SK-N-SH (cell line): ENCODE measurements around the gene MEN1. TPM values are rescaled to one million over a fixed set of nuclear protein-coding genes. Genes with fewer than 3 reads are reported as not detected.

Source experiments
- CTCF ChIA-PET: fragments of 300-600, 350-600 bp; formaldehyde crosslinking; extraction: SDS; loops from one replicate; lab custom pipeline; 2021; lab: Yijun Ruan, JAX
- POLR2A ChIA-PET: fragments of 350-600 bp; sonication (Branson Sonifier 250); formaldehyde crosslinking; extraction: SDS; loops from one replicate; lab custom pipeline; 2020; ENCODE audit warnings: antibody characterized with exemption, inconsistent platforms; lab: Yijun Ruan, JAX
- DNase-seq: peaks from one replicate; pipeline ENCODE4 v3.0.0; 2012
- H2AFZ ChIP-seq: fragments of 200-600 bp; sonication (generic); 2 replicates; pipeline ENCODE4 v1.8.1; 2016; ENCODE audit warnings: antibody characterized with exemption, mild to moderate bottlenecking, low read depth
- H3F3A ChIP-seq: fragments of 200-600 bp; sonication (generic); replicated peaks from 2 replicates; pipeline ENCODE3; 2016; ENCODE audit warnings: antibody characterized with exemption, mild to moderate bottlenecking; ENCODE audit not compliant: insufficient read depth
- H3K27ac ChIP-seq, 2 experiments: fragments of 200-500 bp in 1 of 2; fragments of 200-600 bp in 1 of 2; sonication (Bioruptor generic) in 1 of 2; sonication (generic), shearing (Covaris generic) in 1 of 2; 2 replicates each; pipeline versions ENCODE4 v1.5.1 to v1.6.1; 2014 to 2016; ENCODE audit warnings: low read depth in 2 of 2, inconsistent platforms in 1 of 2, low read length in 1 of 2, mild to moderate bottlenecking in 1 of 2, mixed read lengths in 1 of 2
- H3K27me3 ChIP-seq: fragments of 200-600 bp; sonication (generic), shearing (Covaris generic); 2 replicates; pipeline ENCODE4 v1.6.1; 2016; ENCODE audit warnings: mixed run types; ENCODE audit not compliant: insufficient read depth
- H3K36me3 ChIP-seq, 2 experiments: fragments of 200-500 bp in 1 of 2; fragments of 200-600 bp in 1 of 2; sonication (Bioruptor generic) in 1 of 2; sonication (generic) in 1 of 2; replicated peaks in 1 of 2; 2 replicates each; pipeline versions ENCODE3 to v1.5.1; 2014 to 2016; ENCODE audit warnings: low read length in 1 of 2, mild to moderate bottlenecking in 1 of 2; ENCODE audit not compliant: insufficient read depth in 2 of 2, control insufficient read depth in 1 of 2
- H3K4me1 ChIP-seq, 2 experiments: fragments of 200-500 bp in 1 of 2; fragments of 200-600 bp in 1 of 2; sonication (Bioruptor generic) in 1 of 2; sonication (generic), shearing (Covaris generic) in 1 of 2; 2 replicates each; pipeline versions ENCODE4 v1.5.1 to v1.6.1; 2014 to 2016; ENCODE audit warnings: low read depth in 1 of 2, low read length in 1 of 2, mixed run types in 1 of 2; ENCODE audit not compliant: insufficient read depth in 2 of 2, control insufficient read depth in 1 of 2
- H3K4me2 ChIP-seq: fragments of 200-600 bp; sonication (generic), shearing (Covaris generic); 2 replicates; pipeline ENCODE4 v1.6.1; 2017; ENCODE audit warnings: mixed run types
- H3K4me3 ChIP-seq, 2 experiments: fragments of 200-500 bp in 1 of 2; fragments of 200-600 bp in 1 of 2; sonication (Bioruptor generic) in 1 of 2; sonication (generic), shearing (Covaris generic) in 1 of 2; 2 replicates each; pipeline versions ENCODE4 v1.5.1 to v1.8.1; 2014 to 2016; ENCODE audit warnings: low read depth in 2 of 2, inconsistent platforms in 1 of 2, low read length in 1 of 2, mild to moderate bottlenecking in 1 of 2, mixed read lengths in 1 of 2, moderate library complexity in 1 of 2
- H3K79me2 ChIP-seq: fragments of 200-600 bp; sonication (generic); 2 replicates; pipeline ENCODE4 v1.8.1; 2017; ENCODE audit warnings: mild to moderate bottlenecking; ENCODE audit not compliant: insufficient read depth
- H3K9ac ChIP-seq: fragments of 200-600 bp; sonication (generic); 2 replicates; pipeline ENCODE4 v1.6.1; 2017; ENCODE audit warnings: mixed run types
- H3K9me2 ChIP-seq: fragments of 200-600 bp; sonication (generic); 2 replicates; pipeline ENCODE4 v1.6.1; 2017; ENCODE audit warnings: mixed run types
- H3K9me3 ChIP-seq: fragments of 200-600 bp; sonication (generic); 2 replicates; pipeline ENCODE4 v1.6.1; 2017; ENCODE audit warnings: mixed run types, mild to moderate bottlenecking, moderate library complexity
- H4K20me1 ChIP-seq: fragments of 200-600 bp; sonication (generic); 2 replicates; pipeline ENCODE4 v1.6.1; 2017; ENCODE audit warnings: mild to moderate bottlenecking, mixed run types; ENCODE audit not compliant: insufficient read depth
- CHD2 ChIP-seq: fragments of 150-350 bp; IDR thresholded peaks from 2 replicates; pipeline ENCODE4 v1.6.1; 2018; ENCODE audit warnings: low read length; ENCODE audit not compliant: partially characterized antibody
- EP300 ChIP-seq, 2 experiments: IDR thresholded peaks; 2 replicates each; pipeline versions ENCODE4 v1.4.0 to v1.6.1; 2012; ENCODE audit warnings: borderline replicate concordance in 1 of 2, low read depth in 1 of 2, low read length in 1 of 2
- EZH2phosphoT487 ChIP-seq: fragments of 200-600 bp; sonication (generic); IDR thresholded peaks from 2 replicates; pipeline ENCODE4 v1.6.1; 2017; ENCODE audit warnings: low read depth, mixed run types, mild to moderate bottlenecking, antibody characterized with exemption, moderate library complexity, borderline replicate concordance
- FOSL2 ChIP-seq: IDR thresholded peaks from 2 replicates; pipeline ENCODE4 v1.4.0; 2012; ENCODE audit warnings: low read depth, mild to moderate bottlenecking, moderate library complexity, borderline replicate concordance
- FOXJ3 ChIP-seq: sonication (generic); formaldehyde crosslinking; IDR thresholded peaks from 2 replicates; pipeline ENCODE4 v1.5.1; 2020; ENCODE audit warnings: mild to moderate bottlenecking, missing genetic modification reagents
- JUND ChIP-seq: IDR thresholded peaks from 2 replicates; pipeline ENCODE4 v1.4.0; 2012
- MEF2A ChIP-seq: IDR thresholded peaks from 2 replicates; pipeline ENCODE4 v1.4.0; 2012; ENCODE audit warnings: low read depth, borderline replicate concordance
- NFIC ChIP-seq: IDR thresholded peaks from 2 replicates; pipeline ENCODE4 v1.4.0; 2012; ENCODE audit warnings: borderline replicate concordance
- POLR2AphosphoS5 ChIP-seq: IDR thresholded peaks from 2 replicates; pipeline ENCODE4 v1.6.1; 2012; ENCODE audit warnings: low read depth, low read length
- RCOR1 ChIP-seq: fragments of 150-350 bp; IDR thresholded peaks from 2 replicates; pipeline ENCODE4 v1.6.1; 2017; ENCODE audit warnings: antibody characterized with exemption, low read length
- RFX5 ChIP-seq: IDR thresholded peaks from 2 replicates; pipeline ENCODE4 v1.6.1; 2012; ENCODE audit warnings: mild to moderate bottlenecking, improper control_type of control experiment, low read length
- RXRA ChIP-seq: IDR thresholded peaks from 2 replicates; pipeline ENCODE4 v1.4.0; 2012; ENCODE audit warnings: low read depth, mild to moderate bottlenecking, borderline replicate concordance
- TAF1 ChIP-seq: IDR thresholded peaks from 2 replicates; pipeline ENCODE4 v1.6.1; 2012; ENCODE audit warnings: low read depth, mild to moderate bottlenecking, low read length, moderate library complexity, borderline replicate concordance
- TCF12 ChIP-seq: IDR thresholded peaks from 2 replicates; pipeline ENCODE4 v1.4.0; 2012
- WGBS: methylation state at CpG from one replicate; pipeline ENCODE4 v1.1.6; 2017; ENCODE audit warnings: low lambda C conversion rate; 5-methylcytosine and 5-hydroxymethylcytosine counted together
- polyA plus RNA-seq, 3 experiments: library from polyadenylated mRNA; depleted of rRNA; stranded (reverse); fragments of >200 nt; gene quantifications; 2 replicates each; pipeline ENCODE4 v1.2.3, GENCODE V29; 2012
- TF ChIP-seq, protein P1 (sequence below): IDR thresholded peaks from 2 replicates; pipeline ENCODE4 v1.4.0; 2012; ENCODE audit warnings: low read depth, borderline replicate concordance
- TF ChIP-seq, protein P2 (sequence below): fragments of 150-350 bp; IDR thresholded peaks from 2 replicates; pipeline ENCODE4 v1.6.1; 2017; ENCODE audit warnings: antibody characterized with exemption, low read length, low read depth, borderline replicate concordance
- TF ChIP-seq, protein P3 (sequence below): IDR thresholded peaks from 2 replicates; pipeline ENCODE4 v1.4.0; 2012; ENCODE audit warnings: low read depth
- TF ChIP-seq, protein P4 (sequence below): IDR thresholded peaks from 2 replicates; pipeline ENCODE4 v1.6.1; 2012; ENCODE audit warnings: mild to moderate bottlenecking, low read depth, low read length, moderate library complexity

Gene MEN1
- polyA plus RNA-seq, 1 of the 3 experiments (the other 2 are of a cell fraction) = 52.9 TPM

DNA sequence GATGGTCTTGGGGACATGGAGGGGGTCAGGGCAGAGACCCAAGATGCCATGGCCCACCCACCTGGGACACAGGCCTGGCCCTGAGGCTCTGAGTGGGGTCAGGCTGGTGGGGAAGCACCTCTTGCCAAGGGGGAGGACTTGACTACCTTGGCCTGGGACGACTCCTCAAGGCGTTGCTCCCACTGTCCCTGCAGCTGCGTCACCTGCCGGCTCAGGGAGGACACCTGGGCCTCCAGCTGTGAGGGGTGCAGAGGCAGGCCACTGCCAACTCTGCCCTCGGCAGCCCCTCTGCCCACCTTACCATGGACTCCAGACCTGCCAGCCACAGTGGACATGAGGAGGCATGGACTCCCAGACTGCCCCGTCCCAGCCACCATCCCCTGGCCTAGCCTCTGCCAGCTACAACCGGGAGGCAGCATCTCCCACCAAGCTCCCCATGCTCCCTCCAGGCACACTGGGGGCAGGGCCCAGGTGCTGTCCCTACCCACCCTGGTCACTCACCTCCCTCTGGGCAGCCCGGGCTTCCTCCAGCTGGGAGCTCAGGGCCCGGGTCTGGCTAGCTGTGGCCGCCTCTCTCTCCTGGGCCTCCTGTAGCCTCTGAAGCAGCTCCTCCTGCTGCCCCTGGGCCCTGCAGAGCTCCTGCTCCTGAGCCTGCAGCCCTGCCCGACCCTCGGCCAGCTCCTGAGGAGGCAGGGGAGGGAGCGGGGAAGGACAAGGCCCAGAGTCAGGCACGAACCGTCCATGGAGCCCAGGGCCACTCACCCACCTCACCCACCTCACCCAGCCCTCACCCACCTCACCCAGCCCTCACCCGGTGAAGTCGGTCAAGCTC lies 25.5 kb upstream of the MEN1 start:
- no peaks in the 10 kb centered on the region for H3K9me3 ChIP-seq
- H3K4me3 ChIP-seq = no peak overlapping the region
- peaks cover 0 to 5% of the 10 kb centered on the region in 2 experiments; a peak in 1 of 4 replicates for H3K4me1 ChIP-seq
- H3K9ac ChIP-seq = no peak overlapping the region
- no peaks in the 10 kb centered on the region for H3F3A ChIP-seq
- H3K9me2 ChIP-seq = no peaks in the 10 kb centered on the region
- no peak overlapping the region for H2AFZ ChIP-seq
- H3K27me3 ChIP-seq = no peaks in the 10 kb centered on the region
- no peak for DNase-seq
- whole genome bisulfite sequencing = 68% methylated on average over 7 of the region's 17 CpGs
- ChIA-PET CTCF (interaction anchor here (2.9 to 3.9 kb wide), 3 partner anchors 8 to 59 kb away, joined by 12 to 21 read pairs (median 15); partner anchors contain the start of gene CDC42BPG), POLR2A (no interaction called here)
- H3K4me2 ChIP-seq = peak overlapping the region; percentile 19; the same call in 1 of the 2 replicates
- no peaks in the 10 kb centered on the region for H3K36me3 ChIP-seq
- H3K27ac ChIP-seq = no peak overlapping the region
- no peak for TF ChIP-seq POLR2AphosphoS5
- no peaks in the 10 kb centered on the region for H4K20me1 ChIP-seq
- H3K79me2 ChIP-seq = no peaks in the 10 kb centered on the region

DNA sequence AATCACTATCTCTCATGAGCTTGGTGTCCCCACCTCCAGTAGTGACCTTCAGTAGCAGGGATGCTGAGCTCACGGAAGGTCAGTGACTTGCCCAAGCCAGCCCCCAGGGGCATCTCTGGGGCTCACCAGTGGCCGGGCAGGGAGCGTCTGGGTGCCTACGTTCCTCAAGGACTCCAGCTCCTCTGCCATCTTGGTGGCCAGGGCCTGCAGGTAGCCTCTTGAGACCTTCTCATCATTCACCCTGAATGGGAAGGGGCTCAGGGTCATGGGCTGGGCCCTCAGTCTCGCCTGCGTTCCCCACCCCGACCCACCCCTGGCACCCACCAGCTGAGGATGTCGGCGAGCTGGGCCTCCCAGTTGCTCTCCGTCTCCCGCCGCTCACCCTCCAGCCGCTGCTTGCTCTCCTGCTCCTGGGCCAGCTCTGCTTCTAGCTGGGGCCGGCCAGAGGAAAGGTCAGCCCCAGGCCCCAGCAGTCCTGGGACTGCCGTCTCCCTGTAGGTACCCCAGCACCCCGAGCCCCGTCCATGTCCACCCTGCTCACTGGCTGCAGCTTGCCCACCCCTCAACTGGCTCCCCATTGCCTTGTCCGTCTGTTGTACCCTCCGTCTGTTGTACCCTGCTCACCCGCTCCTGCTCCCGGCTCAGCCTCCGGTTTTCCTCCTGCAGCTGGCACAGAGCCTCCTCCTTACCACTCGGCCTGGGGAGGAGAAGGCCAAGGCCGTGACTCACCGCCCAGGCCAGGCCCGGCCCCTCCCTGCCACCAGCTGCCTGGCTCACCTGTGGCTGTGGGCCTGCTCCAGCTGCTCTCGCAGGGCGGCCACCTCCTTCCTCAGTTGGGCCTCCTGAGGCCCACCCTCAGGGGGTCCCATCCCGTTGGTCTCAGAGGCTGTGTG lies 24.6 kb upstream of the MEN1 start:
- H4K20me1 ChIP-seq = no peaks in the 10 kb centered on the region
- H3K9ac ChIP-seq = no peak overlapping the region
- DNase-seq = no peak
- H3K4me2 ChIP-seq = peak overlapping the region; percentile 19; the same call in 1 of the 2 replicates
- no peaks in the 10 kb centered on the region for H3K27me3 ChIP-seq
- H3K27ac ChIP-seq = no peak overlapping the region
- WGBS = 60% methylated on average over 22 of the region's 29 CpGs
- H3K4me3 ChIP-seq = no peak overlapping the region
- H3K36me3 ChIP-seq = no peaks in the 10 kb centered on the region
- no peaks in the 10 kb centered on the region for H3K9me2 ChIP-seq
- CTCF ChIA-PET = interaction anchor here (0.8 to 3.9 kb wide), 6 partner anchors 9 to 284 kb away, joined by 3 to 21 read pairs (median 8); partner anchors contain the start of genes CDC42BPG and ZNHIT2
- no peaks in the 10 kb centered on the region for H3K9me3 ChIP-seq
- peaks cover 0 to 5% of the 10 kb centered on the region in 2 experiments; a peak in 1 of 4 replicates for H3K4me1 ChIP-seq
- no peak overlapping the region for H2AFZ ChIP-seq
- POLR2A ChIA-PET = no interaction called here
- H3K79me2 ChIP-seq = no peaks in the 10 kb centered on the region
- H3F3A ChIP-seq = no peaks in the 10 kb centered on the region
- no peak for TF ChIP-seq RXRA
- TF ChIP-seq RFX5 = no peak
- TF ChIP-seq NFIC = peak; percentile 81
- TF ChIP-seq CHD2 = no peak
- TF ChIP-seq, protein P1, sequence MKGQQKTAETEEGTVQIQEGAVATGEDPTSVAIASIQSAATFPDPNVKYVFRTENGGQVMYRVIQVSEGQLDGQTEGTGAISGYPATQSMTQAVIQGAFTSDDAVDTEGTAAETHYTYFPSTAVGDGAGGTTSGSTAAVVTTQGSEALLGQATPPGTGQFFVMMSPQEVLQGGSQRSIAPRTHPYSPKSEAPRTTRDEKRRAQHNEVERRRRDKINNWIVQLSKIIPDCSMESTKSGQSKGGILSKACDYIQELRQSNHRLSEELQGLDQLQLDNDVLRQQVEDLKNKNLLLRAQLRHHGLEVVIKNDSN = no peak
- peak; percentile 87 for TF ChIP-seq TCF12
- TF ChIP-seq MEF2A = no peak
- no peak for TF ChIP-seq EP300 (IDR thresholded peaks at IDR 0.05; ENCODE audit: borderline replicate concordance in 1 of 2, low read depth in 1 of 2, low read length in 1 of 2)
- TF ChIP-seq, protein P2, sequence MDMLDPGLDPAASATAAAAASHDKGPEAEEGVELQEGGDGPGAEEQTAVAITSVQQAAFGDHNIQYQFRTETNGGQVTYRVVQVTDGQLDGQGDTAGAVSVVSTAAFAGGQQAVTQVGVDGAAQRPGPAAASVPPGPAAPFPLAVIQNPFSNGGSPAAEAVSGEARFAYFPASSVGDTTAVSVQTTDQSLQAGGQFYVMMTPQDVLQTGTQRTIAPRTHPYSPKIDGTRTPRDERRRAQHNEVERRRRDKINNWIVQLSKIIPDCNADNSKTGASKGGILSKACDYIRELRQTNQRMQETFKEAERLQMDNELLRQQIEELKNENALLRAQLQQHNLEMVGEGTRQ = no peak
- TF ChIP-seq, protein P3, sequence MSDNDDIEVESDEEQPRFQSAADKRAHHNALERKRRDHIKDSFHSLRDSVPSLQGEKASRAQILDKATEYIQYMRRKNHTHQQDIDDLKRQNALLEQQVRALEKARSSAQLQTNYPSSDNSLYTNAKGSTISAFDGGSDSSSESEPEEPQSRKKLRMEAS = no peak
- no peak for TF ChIP-seq TAF1
- no peak for TF ChIP-seq FOXJ3
- no peak; the same call in 1 of the 2 replicates for TF ChIP-seq JUND
- TF ChIP-seq RCOR1 = no peak
- no peak for TF ChIP-seq EZH2phosphoT487
- TF ChIP-seq, protein P4, sequence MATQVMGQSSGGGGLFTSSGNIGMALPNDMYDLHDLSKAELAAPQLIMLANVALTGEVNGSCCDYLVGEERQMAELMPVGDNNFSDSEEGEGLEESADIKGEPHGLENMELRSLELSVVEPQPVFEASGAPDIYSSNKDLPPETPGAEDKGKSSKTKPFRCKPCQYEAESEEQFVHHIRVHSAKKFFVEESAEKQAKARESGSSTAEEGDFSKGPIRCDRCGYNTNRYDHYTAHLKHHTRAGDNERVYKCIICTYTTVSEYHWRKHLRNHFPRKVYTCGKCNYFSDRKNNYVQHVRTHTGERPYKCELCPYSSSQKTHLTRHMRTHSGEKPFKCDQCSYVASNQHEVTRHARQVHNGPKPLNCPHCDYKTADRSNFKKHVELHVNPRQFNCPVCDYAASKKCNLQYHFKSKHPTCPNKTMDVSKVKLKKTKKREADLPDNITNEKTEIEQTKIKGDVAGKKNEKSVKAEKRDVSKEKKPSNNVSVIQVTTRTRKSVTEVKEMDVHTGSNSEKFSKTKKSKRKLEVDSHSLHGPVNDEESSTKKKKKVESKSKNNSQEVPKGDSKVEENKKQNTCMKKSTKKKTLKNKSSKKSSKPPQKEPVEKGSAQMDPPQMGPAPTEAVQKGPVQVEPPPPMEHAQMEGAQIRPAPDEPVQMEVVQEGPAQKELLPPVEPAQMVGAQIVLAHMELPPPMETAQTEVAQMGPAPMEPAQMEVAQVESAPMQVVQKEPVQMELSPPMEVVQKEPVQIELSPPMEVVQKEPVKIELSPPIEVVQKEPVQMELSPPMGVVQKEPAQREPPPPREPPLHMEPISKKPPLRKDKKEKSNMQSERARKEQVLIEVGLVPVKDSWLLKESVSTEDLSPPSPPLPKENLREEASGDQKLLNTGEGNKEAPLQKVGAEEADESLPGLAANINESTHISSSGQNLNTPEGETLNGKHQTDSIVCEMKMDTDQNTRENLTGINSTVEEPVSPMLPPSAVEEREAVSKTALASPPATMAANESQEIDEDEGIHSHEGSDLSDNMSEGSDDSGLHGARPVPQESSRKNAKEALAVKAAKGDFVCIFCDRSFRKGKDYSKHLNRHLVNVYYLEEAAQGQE = no peak
- peak; percentile 86 for TF ChIP-seq FOSL2
